Dermis blood vessel endothelial cell (primary cell): ENCODE data around the gene SPATA2L. TPM values are rescaled to one million over a fixed set of nuclear protein-coding genes. Genes with fewer than 3 reads are reported as not detected.
"Not testable (repeated sequence)": the region's sequence is repeated elsewhere in the genome, so short reads cannot be mapped to it uniquely, and the experiment has no call there.

Experiments used
- DNase-seq: peaks from one replicate; pipeline ENCODE4 v3.0.0; 2010
- total RNA-seq: library from RNA; depleted of rRNA; stranded (reverse); fragments of >200 nt; gene quantifications from 2 replicates; pipeline ENCODE4 v1.2.3, GENCODE V29; 2014

SPATA2L gene
- total RNA-seq, 1 donor from 2014 or later = 36.6 TPM

GRCh38 chr16:89706518-89707260 lies 5.2 kb upstream of the SPATA2L start:
- no peak for DNase-seq

- DNase-seq = no peak
Measured at GRCh38 chr16:89705006-89705405, 3.5 kb upstream of the SPATA2L start.

- DNase-seq = no peak
Measured at GRCh38 chr16:89704281-89704680, 2.8 kb upstream of the SPATA2L start.

GRCh38 chr16:89700649-89701424 lies 668 bp downstream of the SPATA2L start:
- DNase-seq = peak; percentile 70

GRCh38 chr16:89700100-89700648 lies 1.3 kb downstream of the SPATA2L start:
- peak; percentile 98 for DNase-seq

GRCh38 chr16:89699629-89700099 lies 1.8 kb downstream of the SPATA2L start:
- DNase-seq = not testable (repeated sequence)

GRCh38 chr16:89698717-89699116 lies 2.8 kb downstream of the SPATA2L start:
- DNase-seq = not testable (repeated sequence)

- DNase-seq = no peak
Measured at GRCh38 chr16:89697616-89698331, 3.7 kb downstream of the SPATA2L start.

- DNase-seq = no peak
Measured at GRCh38 chr16:89697161-89697615, 4.3 kb downstream of the SPATA2L start.

GRCh38 chr16:89696670-89697128 lies 4.8 kb downstream of the SPATA2L start:
- DNase-seq = no peak

GRCh38 chr16:89695875-89696669 lies 5.4 kb downstream of the SPATA2L start:
- no peak for DNase-seq

- DNase-seq = no peak
Measured at GRCh38 chr16:89695086-89695874, 6.2 kb downstream of the SPATA2L start.

- not testable (repeated sequence) for DNase-seq
Measured at GRCh38 chr16:89694784-89695085, 6.8 kb downstream of the SPATA2L start.

GRCh38 chr16:89693931-89694783 lies 7.3 kb downstream of the SPATA2L start:
- DNase-seq = no peak

- no peak for DNase-seq
Measured at GRCh38 chr16:89693289-89693731, 8.2 kb downstream of the SPATA2L start.

- no peak for DNase-seq
Measured at GRCh38 chr16:89691986-89692569, 9.4 kb downstream of the SPATA2L start.

GRCh38 chr16:89691231-89691985 lies 10.1 kb downstream of the SPATA2L start:
- DNase-seq = no peak

- DNase-seq = no peak
Measured at GRCh38 chr16:89690392-89690901, 11.1 kb downstream of the SPATA2L start.

GRCh38 chr16:89689621-89690020 lies 11.9 kb downstream of the SPATA2L start:
- not testable (repeated sequence) for DNase-seq
